ENCODE measurements around the gene SPATA31D1.
"Not testable (repeated sequence)": the region's sequence is repeated elsewhere in the genome, so short reads cannot be mapped to it uniquely, and the experiment has no call there.

The SPATA31D1 gene

GRCh38 chr9:81988472-81988871 lies at the start of gene SPATA31D1:
Gene SPATA31D1, plus strand, starts transcription at chr9:81988772. Its CDS starts 47 bp downstream, at chr9:81988819.
- DNase-seq = not testable (repeated sequence)

- DNase-seq = not testable (repeated sequence)
Observed at GRCh38 chr9:81943393-81943792, 45.2 kb upstream of the SPATA31D1 start, which contains the start of gene SPATA31D3. Gene SPATA31D3, plus strand, starts transcription at chr9:81943500. Its CDS starts 86 bp downstream, at chr9:81943586.

- DNase-seq = not testable (repeated sequence)
Observed at GRCh38 chr9:81948650-81949049, 39.9 kb upstream of the SPATA31D1 start.

- DNase-seq = no peak
Observed at GRCh38 chr9:81953096-81953495, 35.5 kb upstream of the SPATA31D1 start.

GRCh38 chr9:81955625-81956024 lies 32.9 kb upstream of the SPATA31D1 start:
- DNase-seq = no peak

- DNase-seq = no peak
Observed at GRCh38 chr9:81964218-81965171, 24.1 kb upstream of the SPATA31D1 start.

GRCh38 chr9:81968026-81968425 lies 20.5 kb upstream of the SPATA31D1 start:
- DNase-seq = no peak

- DNase-seq = no peak
Observed at GRCh38 chr9:81969971-81970370, 18.6 kb upstream of the SPATA31D1 start.

GRCh38 chr9:81971727-81972126 lies 16.8 kb upstream of the SPATA31D1 start:
- no peak for DNase-seq

GRCh38 chr9:81974764-81975163 lies 13.8 kb upstream of the SPATA31D1 start:
- no peak for DNase-seq

GRCh38 chr9:81976351-81976750 lies 12.2 kb upstream of the SPATA31D1 start:
- no peak for DNase-seq

- DNase-seq = no peak
Observed at GRCh38 chr9:81979196-81979595, 9.4 kb upstream of the SPATA31D1 start.

GRCh38 chr9:81980568-81980967 lies 8.0 kb upstream of the SPATA31D1 start:
- DNase-seq = no peak

- DNase-seq = no peak
Observed at GRCh38 chr9:81981883-81982282, 6.7 kb upstream of the SPATA31D1 start.

GRCh38 chr9:81984928-81985327 lies 3.6 kb upstream of the SPATA31D1 start:
- DNase-seq = no peak

GRCh38 chr9:81986051-81986450 lies 2.5 kb upstream of the SPATA31D1 start:
- DNase-seq = no peak

GRCh38 chr9:81989700-81990099 lies 1.1 kb downstream of the SPATA31D1 start:
- DNase-seq = no peak

- no peak for DNase-seq
Observed at GRCh38 chr9:81993656-81994055, 5.1 kb downstream of the SPATA31D1 start.

GRCh38 chr9:81999806-82000205 lies 11.2 kb downstream of the SPATA31D1 start:
- no peak for DNase-seq

GRCh38 chr9:82010711-82011110 lies 22.1 kb downstream of the SPATA31D1 start:
- DNase-seq = no peak

GRCh38 chr9:82011133-82011532 lies 22.6 kb downstream of the SPATA31D1 start:
- DNase-seq = no peak

GRCh38 chr9:82012276-82012675 lies 23.7 kb downstream of the SPATA31D1 start:
- DNase-seq = no peak

GRCh38 chr9:82020331-82020730 lies 31.8 kb downstream of the SPATA31D1 start:
- no peak for DNase-seq

Measured in hypothalamus (tissue), 51 donors.